Activated T-cell treated with anti-CD3 and anti-CD28 coated beads for 48 hours (primary cell): ENCODE results near the gene TRIM8.
"Not testable (repeated sequence)": the region's sequence is repeated elsewhere in the genome, so short reads cannot be mapped to it uniquely, and the experiment has no call there.

Experiments
- DNase-seq: peaks from one replicate; pipeline ENCODE4 v3.0.0-alpha.2; 2020; ENCODE audit warnings: low read depth

Gene TRIM8

GRCh38 chr10:102650655-102651454 lies 6.6 kb downstream of the TRIM8 start:
- DNase-seq = no peak

- no peak for DNase-seq
Measured at GRCh38 chr10:102651455-102652169, 7.3 kb downstream of the TRIM8 start.

GRCh38 chr10:102652170-102652916 lies 8.1 kb downstream of the TRIM8 start:
- DNase-seq = no peak

GRCh38 chr10:102653060-102653459 lies 8.8 kb downstream of the TRIM8 start:
- DNase-seq = no peak

- no peak for DNase-seq
Measured at GRCh38 chr10:102654566-102654965, 10.3 kb downstream of the TRIM8 start.

- no peak for DNase-seq
Measured at GRCh38 chr10:102654969-102655368, 10.7 kb downstream of the TRIM8 start.

GRCh38 chr10:102656026-102656425 lies 11.7 kb downstream of the TRIM8 start:
- DNase-seq = no peak

GRCh38 chr10:102656791-102657371 lies 12.6 kb downstream of the TRIM8 start:
- no peak for DNase-seq

GRCh38 chr10:102657451-102657850 lies 13.2 kb downstream of the TRIM8 start:
- DNase-seq = no peak

- DNase-seq = no peak
Measured at GRCh38 chr10:102657984-102658724, 13.9 kb downstream of the TRIM8 start.

- DNase-seq = no peak
Measured at GRCh38 chr10:102658802-102659201, 14.5 kb downstream of the TRIM8 start.

GRCh38 chr10:102660888-102661657 lies 16.8 kb downstream of the TRIM8 start:
- DNase-seq = peak; percentile 73

GRCh38 chr10:102661658-102662028 lies 17.4 kb downstream of the TRIM8 start:
- no peak for DNase-seq

GRCh38 chr10:102665904-102666509 lies 21.7 kb downstream of the TRIM8 start:
- no peak for DNase-seq

GRCh38 chr10:102667411-102667810 lies 23.1 kb downstream of the TRIM8 start:
- not testable (repeated sequence) for DNase-seq

- no peak for DNase-seq
Measured at GRCh38 chr10:102668326-102669107, 24.2 kb downstream of the TRIM8 start.

- no peak for DNase-seq
Measured at GRCh38 chr10:102669206-102670064, 25.2 kb downstream of the TRIM8 start.

GRCh38 chr10:102670065-102670670 lies 25.9 kb downstream of the TRIM8 start:
- no peak for DNase-seq
